Caco-2 (cell line): Measurements from ENCODE around the gene VPS50. TPM values are rescaled to one million over a fixed set of nuclear protein-coding genes. Genes with fewer than 3 reads are reported as not detected.

Experiments used
- BruUV-seq: library from RNA; stranded (reverse); fragments of 400-500 nt; replicated peaks from 2 replicates; lab custom pipeline; 2021; lab: Mats Ljungman, UMichigan
- CTCF ChIA-PET: fragments of 300-600 bp; sonication (Branson Sonifier 250); formaldehyde crosslinking; loops from one replicate; lab custom pipeline; 2022; ENCODE audit warnings: antibody characterized with exemption; lab: Charles Lee
- POLR2A ChIA-PET: fragments of 300-600 bp; sonication (Branson Sonifier 250); formaldehyde crosslinking; loops from one replicate; lab custom pipeline; 2022; ENCODE audit warnings: antibody characterized with exemption; lab: Charles Lee
- DNase-seq, 2 experiments: peaks; one replicate each; pipeline versions ENCODE4 v3.0.0 to v3.0.0-alpha.2; 2020 to 2022
- H3K27me3 ChIP-seq: replicated peaks from 2 replicates; pipeline ENCODE4 v1.6.0; 2011; ENCODE audit warnings: low read length; ENCODE audit not compliant: control insufficient read depth, insufficient read depth
- H3K36me3 ChIP-seq: 2 replicates; pipeline ENCODE4 v1.5.1; 2011; ENCODE audit warnings: low read length; ENCODE audit not compliant: control insufficient read depth, insufficient read depth
- H3K4me1 ChIP-seq: fragments of 250-450 bp; sonication (Bioruptor Pico); 2 replicates; pipeline ENCODE4 v1.5.1; 2020; ENCODE audit warnings: mild to moderate bottlenecking
- H3K4me3 ChIP-seq: 2 replicates; pipeline ENCODE4 v1.5.1; 2011; ENCODE audit warnings: low read depth, mild to moderate bottlenecking, control low read depth, low read length
- H3K9me3 ChIP-seq: fragments of 250-450 bp; sonication (Bioruptor Pico); 2 replicates; pipeline ENCODE4 v1.5.1; 2020; ENCODE audit warnings: mild to moderate bottlenecking, moderate library complexity
- H3K27ac Mint-ChIP-seq: one replicate; pipeline ENCODE4 v1.8.0; 2022; ENCODE audit warnings: mixed read lengths; ENCODE audit not compliant: unreplicated experiment
- H3K27me3 Mint-ChIP-seq: one replicate; pipeline ENCODE4 v1.8.0; 2022; ENCODE audit warnings: mixed read lengths; ENCODE audit not compliant: insufficient read depth, unreplicated experiment
- H3K36me3 Mint-ChIP-seq: one replicate; pipeline ENCODE4 v1.8.0; 2022; ENCODE audit warnings: mild to moderate bottlenecking, mixed read lengths; ENCODE audit not compliant: insufficient read depth, unreplicated experiment
- H3K4me1 Mint-ChIP-seq: one replicate; pipeline ENCODE4 v1.8.0; 2022; ENCODE audit warnings: low read depth, mixed read lengths; ENCODE audit not compliant: unreplicated experiment
- H3K4me3 Mint-ChIP-seq: one replicate; pipeline ENCODE4 v1.8.0; 2022; ENCODE audit warnings: mild to moderate bottlenecking, moderate library complexity, mixed read lengths; ENCODE audit not compliant: unreplicated experiment
- H3K9me3 Mint-ChIP-seq: one replicate; pipeline ENCODE4 v1.8.0; 2022; ENCODE audit warnings: mixed read lengths; ENCODE audit not compliant: unreplicated experiment
- CTCF ChIP-seq, 2 experiments: fragments of 200-600 bp in 1 of 2; IDR thresholded peaks; 1 replicate in 1 of 2; 2 replicates in 1 of 2; pipeline versions ENCODE4 v1.5.1 to v1.8.0; 2011 to 2022; ENCODE audit warnings: antibody characterized with exemption in 1 of 2, control low read depth in 1 of 2, inconsistent platforms in 1 of 2, low read depth in 1 of 2, low read length in 1 of 2, mild to moderate bottlenecking in 1 of 2, moderate library complexity in 1 of 2; ENCODE audit not compliant: insufficient read depth in 1 of 2, severe bottlenecking in 1 of 2, unreplicated experiment in 1 of 2
- intact Hi-C: fragments of 100-400 bp; cut with micrococcal nuclease; formaldehyde crosslinking; loops from one replicate; pipeline ENCODE4 v1.10.0; 2022; ENCODE audit not compliant: unreplicated experiment
- total RNA-seq: library from RNA; stranded (reverse); gene quantifications from 2 replicates; pipeline ENCODE4 v1.2.3, GENCODE V29; 2022

Gene VPS50
- total RNA-seq, 1 experiment from 2014 or later, result 40.3 TPM

- intact Hi-C loops, result no loop called here
- BruUV-seq, result no TSS peak
- no peak for DNase-seq
- Mint-ChIP-seq H3K4me1 (peaks cover 24% of the 10 kb centered on the region), H3K27me3 (no peaks in the 10 kb centered on the region), H3K9me3 (no peaks in the 10 kb centered on the region), H3K4me3 (no peak overlapping the region), H3K27ac (no peak overlapping the region), H3K36me3 (no peaks in the 10 kb centered on the region)
- POLR2A ChIA-PET, result no interaction called here
- no peak overlapping the region for H3K4me3 ChIP-seq
- no peaks in the 10 kb centered on the region for H3K27me3 ChIP-seq
- CTCF ChIA-PET, result no interaction called here
- TF ChIP-seq CTCF (IDR thresholded peaks at IDR 0.05; ENCODE audit: insufficient read depth in 1 of 2, low read depth in 1 of 2, low read length in 1 of 2, severe bottlenecking in 1 of 2, unreplicated experiment in 1 of 2), result no peak
- H3K36me3 ChIP-seq, result no peaks in the 10 kb centered on the region
- H3K9me3 ChIP-seq, result no peaks in the 10 kb centered on the region
- peaks cover 10% of the 10 kb centered on the region for H3K4me1 ChIP-seq
Measured at GRCh38 chr7:93198472-93198871, 33.7 kb upstream of the VPS50 start.

GRCh38 chr7:93202594-93203250 is 29.4 kb upstream of the VPS50 start:
- peaks cover 37% of the 10 kb centered on the region for H3K4me1 ChIP-seq
- no TSS peak for BruUV-seq
- peaks cover 10% of the 10 kb centered on the region for H3K9me3 Mint-ChIP-seq
- peaks cover 22% of the 10 kb centered on the region for H3K4me1 Mint-ChIP-seq
- CTCF ChIA-PET, result no interaction called here
- no peaks in the 10 kb centered on the region for H3K27me3 Mint-ChIP-seq
- TF ChIP-seq CTCF (IDR thresholded peaks at IDR 0.05; ENCODE audit: insufficient read depth in 1 of 2, low read depth in 1 of 2, low read length in 1 of 2, severe bottlenecking in 1 of 2, unreplicated experiment in 1 of 2), result no peak
- H3K36me3 Mint-ChIP-seq, result no peaks in the 10 kb centered on the region
- H3K27me3 ChIP-seq, result no peaks in the 10 kb centered on the region
- POLR2A ChIA-PET, result no interaction called here
- intact Hi-C loops, result no loop called here
- no peak overlapping the region for H3K4me3 Mint-ChIP-seq
- DNase-seq, result no peak
- no peaks in the 10 kb centered on the region for H3K9me3 ChIP-seq
- H3K4me3 ChIP-seq, result no peak overlapping the region
- H3K27ac Mint-ChIP-seq, result peak overlapping the region; percentile 11
- no peaks in the 10 kb centered on the region for H3K36me3 ChIP-seq

- intact Hi-C loops, result no loop called here
- Mint-ChIP-seq H3K27me3 (no peaks in the 10 kb centered on the region), H3K9me3 (peaks cover 12% of the 10 kb centered on the region), H3K4me1 (peaks cover 22% of the 10 kb centered on the region), H3K4me3 (no peak overlapping the region), H3K27ac (peak overlapping the region; percentile 40), H3K36me3 (no peaks in the 10 kb centered on the region)
- no peaks in the 10 kb centered on the region for H3K27me3 ChIP-seq
- TF ChIP-seq CTCF (IDR thresholded peaks at IDR 0.05; ENCODE audit: insufficient read depth in 1 of 2, low read depth in 1 of 2, low read length in 1 of 2, severe bottlenecking in 1 of 2, unreplicated experiment in 1 of 2), result no peak
- POLR2A ChIA-PET, result no interaction called here
- peak; percentile 35 to 47 for DNase-seq
- BruUV-seq, result no TSS peak
- peaks cover 44% of the 10 kb centered on the region for H3K4me1 ChIP-seq
- no peaks in the 10 kb centered on the region for H3K36me3 ChIP-seq
- H3K4me3 ChIP-seq, result no peak overlapping the region
- no peaks in the 10 kb centered on the region for H3K9me3 ChIP-seq
- CTCF ChIA-PET, result no interaction called here
Measured at GRCh38 chr7:93203496-93203895, 28.7 kb upstream of the VPS50 start.
